HG03521 (cell line): Measurements from ENCODE around the gene VSTM2B.
"Not testable (repeated sequence)": the region's sequence is repeated elsewhere in the genome, so short reads cannot be mapped to it uniquely, and the experiment has no call there.

ENCODE experiments used
- ATAC-seq: cut with Tn5 transposase; IDR thresholded peaks from one replicate; pipeline ENCODE4 v1.9.1; 2021; ENCODE audit warnings: mild to moderate bottlenecking, moderate library complexity; ENCODE audit not compliant: unreplicated experiment

Gene VSTM2B

GRCh38 chr19:29525901-29526729 is at the start of gene VSTM2B:
VSTM2B (plus strand) TSS chr19:29525994; CDS start chr19:29526584, 590 bp downstream.
- no peak for ATAC-seq

GRCh38 chr19:29476528-29476927 is 49.3 kb upstream of the VSTM2B start:
- no peak for ATAC-seq

- no peak for ATAC-seq
Measured at GRCh38 chr19:29477831-29478577, 47.8 kb upstream of the VSTM2B start.

- ATAC-seq, result no peak
Measured at GRCh38 chr19:29478578-29479565, 46.9 kb upstream of the VSTM2B start.

GRCh38 chr19:29479941-29480340 is 45.9 kb upstream of the VSTM2B start:
- ATAC-seq, result no peak

GRCh38 chr19:29480507-29480906 is 45.3 kb upstream of the VSTM2B start:
- ATAC-seq, result no peak

GRCh38 chr19:29482855-29483640 is 42.7 kb upstream of the VSTM2B start:
- ATAC-seq, result no peak

- no peak for ATAC-seq
Measured at GRCh38 chr19:29483641-29483920, 42.2 kb upstream of the VSTM2B start.

- no peak for ATAC-seq
Measured at GRCh38 chr19:29483944-29484581, 41.7 kb upstream of the VSTM2B start.

GRCh38 chr19:29484876-29485275 is 40.9 kb upstream of the VSTM2B start:
- no peak for ATAC-seq

GRCh38 chr19:29485293-29485692 is 40.5 kb upstream of the VSTM2B start:
- ATAC-seq, result no peak

GRCh38 chr19:29486961-29487360 is 38.8 kb upstream of the VSTM2B start:
- ATAC-seq, result not testable (repeated sequence)

GRCh38 chr19:29487432-29487831 is 38.4 kb upstream of the VSTM2B start:
- ATAC-seq, result no peak

GRCh38 chr19:29488316-29488715 is 37.5 kb upstream of the VSTM2B start:
- no peak for ATAC-seq

GRCh38 chr19:29489172-29489951 is 36.4 kb upstream of the VSTM2B start:
- no peak for ATAC-seq

- ATAC-seq, result no peak
Measured at GRCh38 chr19:29491491-29491890, 34.3 kb upstream of the VSTM2B start.

GRCh38 chr19:29491995-29492577 is 33.7 kb upstream of the VSTM2B start:
- no peak for ATAC-seq

GRCh38 chr19:29492769-29493168 is 33.0 kb upstream of the VSTM2B start:
- ATAC-seq, result no peak

- ATAC-seq, result no peak
Measured at GRCh38 chr19:29495091-29495490, 30.7 kb upstream of the VSTM2B start.
